OCI-LY7 (cell line): ENCODE measurements around the gene LIPH. TPM values are rescaled to one million over a fixed set of nuclear protein-coding genes. Genes with fewer than 3 reads are reported as not detected.
"Not testable (repeated sequence)": the region's sequence is repeated elsewhere in the genome, so short reads cannot be mapped to it uniquely, and the experiment has no call there.

Experiments used
- BruUV-seq: library from RNA; stranded (reverse); fragments of 400-500 nt; replicated peaks from 2 replicates; lab custom pipeline; 2021; lab: Mats Ljungman, UMichigan
- CTCF ChIA-PET: fragments of 300-600 bp; sonication (Branson Sonifier 250); formaldehyde crosslinking; loops from one replicate; lab custom pipeline; 2022; ENCODE audit warnings: antibody characterized with exemption; ENCODE audit not compliant: unreplicated experiment; lab: Charles Lee
- POLR2A ChIA-PET: fragments of 300-600 bp; sonication (Branson Sonifier 250); formaldehyde crosslinking; loops from one replicate; lab custom pipeline; 2022; ENCODE audit warnings: antibody characterized with exemption; lab: Charles Lee
- DNase-seq: peaks from one replicate; pipeline ENCODE4 v3.0.0-alpha.2; 2015; ENCODE audit warnings: low spot score
- H2AFZ ChIP-seq: fragments of 200-600 bp; sonication (generic), shearing (Covaris generic); 2 replicates; pipeline ENCODE4 v1.6.1; 2014; ENCODE audit warnings: mild to moderate bottlenecking, antibody characterized with exemption, low read length, moderate library complexity
- H3K27ac ChIP-seq: fragments of 200-600 bp; sonication (generic); 2 replicates; pipeline ENCODE4 v1.5.1; 2014; ENCODE audit warnings: mixed run types, low read depth, mild to moderate bottlenecking, moderate library complexity, low read length, inconsistent platforms; ENCODE audit not compliant: poor library complexity, severe bottlenecking
- H3K36me3 ChIP-seq: fragments of 200-600 bp; sonication (generic); 2 replicates; pipeline ENCODE4 v1.6.1; 2014; ENCODE audit warnings: mild to moderate bottlenecking, antibody characterized with exemption, low read length, moderate library complexity, mixed read lengths; ENCODE audit not compliant: insufficient read depth
- H3K4me1 ChIP-seq: fragments of 200-600 bp; sonication (generic); 2 replicates; pipeline ENCODE4 v1.5.1; 2014; ENCODE audit warnings: mild to moderate bottlenecking, low read length; ENCODE audit not compliant: insufficient read depth, poor library complexity, severe bottlenecking
- H3K4me2 ChIP-seq: fragments of 200-600 bp; sonication (generic); 2 replicates; pipeline ENCODE4 v1.6.1; 2014; ENCODE audit warnings: mild to moderate bottlenecking, low read length
- H3K4me3 ChIP-seq: fragments of 200-600 bp; sonication (generic); 2 replicates; pipeline ENCODE4 v1.5.1; 2014; ENCODE audit warnings: mild to moderate bottlenecking, low read depth, low read length; ENCODE audit not compliant: poor library complexity, severe bottlenecking
- H3K79me2 ChIP-seq: fragments of 200-600 bp; sonication (generic); 2 replicates; pipeline ENCODE4 v1.6.1; 2016; ENCODE audit warnings: low read depth, mild to moderate bottlenecking, low read length, moderate library complexity, mixed read lengths; ENCODE audit not compliant: insufficient read depth
- H3K9me2 ChIP-seq: fragments of 200-600 bp; sonication (generic); 2 replicates; pipeline ENCODE4 v1.6.1; 2016; ENCODE audit warnings: mild to moderate bottlenecking, low read length, mixed read lengths; ENCODE audit not compliant: insufficient read depth
- H3K9me3 ChIP-seq: fragments of 200-600 bp; sonication (generic); 2 replicates; pipeline ENCODE4 v1.6.1; 2014; ENCODE audit warnings: mild to moderate bottlenecking, mixed run types, low read length, mixed read lengths
- H4K20me1 ChIP-seq: fragments of 200-600 bp; sonication (generic); 2 replicates; pipeline ENCODE4 v1.6.1; 2014; ENCODE audit warnings: mild to moderate bottlenecking, antibody characterized with exemption, low read length, moderate library complexity, mixed read lengths; ENCODE audit not compliant: insufficient read depth
- EZH2phosphoT487 ChIP-seq: fragments of 200-600 bp; sonication (generic); IDR thresholded peaks from 2 replicates; pipeline ENCODE4 v1.6.1; 2018; ENCODE audit warnings: low read depth, borderline replicate concordance, mild to moderate bottlenecking, mixed run types, antibody characterized with exemption, low read length, moderate library complexity, mixed read lengths
- intact Hi-C: fragments of 100-400 bp; cut with micrococcal nuclease; formaldehyde crosslinking; loops from one replicate; pipeline ENCODE4 v1.10.0; 2022; ENCODE audit not compliant: unreplicated experiment
- total RNA-seq, 2 experiments: library from RNA; depleted of rRNA in 1 of 2; stranded (reverse); fragments of >200 nt in 1 of 2; shearing (Covaris generic) in 1 of 2; gene quantifications; 2 replicates each; pipeline ENCODE4 v1.2.3, GENCODE V29; 2014 to 2022
- TF ChIP-seq, protein P1 (sequence below): fragments of 200-600 bp; sonication (generic); conservative IDR thresholded peaks from 2 replicates; pipeline ENCODE4 v1.5.1; 2014; ENCODE audit warnings: mild to moderate bottlenecking, antibody characterized with exemption, low read length, moderate library complexity, mixed read lengths

Gene LIPH
- total RNA-seq, 2 experiments from 2014 or later: not detected

- no peaks in the 10 kb centered on the region for H3K4me1 ChIP-seq
- H3K9me2 ChIP-seq: no peaks in the 10 kb centered on the region
- H3K9me3 ChIP-seq: no peaks in the 10 kb centered on the region
- no peaks in the 10 kb centered on the region for H3K36me3 ChIP-seq
- no peaks in the 10 kb centered on the region for H4K20me1 ChIP-seq
- H2AFZ ChIP-seq: no peak overlapping the region
- no peak overlapping the region for H3K4me3 ChIP-seq
- DNase-seq: no peak
- intact Hi-C loops: no loop called here
- H3K27ac ChIP-seq: no peak overlapping the region
- ChIA-PET CTCF (no interaction called here), POLR2A (interaction anchor here (0.6 to 1.0 kb wide), 2 partner anchors 22 to 172 kb away, joined by 3 to 6 read pairs; no protein-coding TSS in a partner anchor)
- no peak overlapping the region for H3K4me2 ChIP-seq
- BruUV-seq: no TSS peak
- TF ChIP-seq, protein P1, sequence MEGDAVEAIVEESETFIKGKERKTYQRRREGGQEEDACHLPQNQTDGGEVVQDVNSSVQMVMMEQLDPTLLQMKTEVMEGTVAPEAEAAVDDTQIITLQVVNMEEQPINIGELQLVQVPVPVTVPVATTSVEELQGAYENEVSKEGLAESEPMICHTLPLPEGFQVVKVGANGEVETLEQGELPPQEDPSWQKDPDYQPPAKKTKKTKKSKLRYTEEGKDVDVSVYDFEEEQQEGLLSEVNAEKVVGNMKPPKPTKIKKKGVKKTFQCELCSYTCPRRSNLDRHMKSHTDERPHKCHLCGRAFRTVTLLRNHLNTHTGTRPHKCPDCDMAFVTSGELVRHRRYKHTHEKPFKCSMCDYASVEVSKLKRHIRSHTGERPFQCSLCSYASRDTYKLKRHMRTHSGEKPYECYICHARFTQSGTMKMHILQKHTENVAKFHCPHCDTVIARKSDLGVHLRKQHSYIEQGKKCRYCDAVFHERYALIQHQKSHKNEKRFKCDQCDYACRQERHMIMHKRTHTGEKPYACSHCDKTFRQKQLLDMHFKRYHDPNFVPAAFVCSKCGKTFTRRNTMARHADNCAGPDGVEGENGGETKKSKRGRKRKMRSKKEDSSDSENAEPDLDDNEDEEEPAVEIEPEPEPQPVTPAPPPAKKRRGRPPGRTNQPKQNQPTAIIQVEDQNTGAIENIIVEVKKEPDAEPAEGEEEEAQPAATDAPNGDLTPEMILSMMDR: no peak
- TF ChIP-seq EZH2phosphoT487: no peak
- H3K79me2 ChIP-seq: no peaks in the 10 kb centered on the region
Measured at GRCh38 chr3:185470323-185470722, 82.1 kb downstream of the LIPH start.

DNA sequence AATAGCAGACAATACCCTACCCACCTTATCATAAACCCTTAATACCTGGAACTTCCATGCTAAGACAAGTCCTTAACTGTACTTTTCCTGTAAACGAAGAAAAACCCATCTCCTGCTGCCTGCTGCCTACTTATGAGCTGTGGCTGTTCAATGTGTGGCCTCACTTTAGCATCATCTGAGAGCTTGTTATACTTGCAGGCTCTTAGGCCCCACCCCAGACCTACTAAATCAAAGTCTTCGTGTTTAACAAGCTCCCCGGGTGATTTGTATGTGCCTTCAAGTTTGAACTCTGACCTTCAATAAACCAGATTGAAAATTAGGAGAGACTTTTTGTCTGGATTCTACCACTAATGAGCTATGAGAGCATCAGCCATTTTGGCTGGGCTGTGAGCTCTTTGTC lies 82.8 kb downstream of the LIPH start:
- no peak overlapping the region for H3K27ac ChIP-seq
- no peak for DNase-seq
- ChIA-PET POLR2A (interaction anchor here (0.6 to 1.0 kb wide), 2 partner anchors 23 to 172 kb away, joined by 3 to 6 read pairs; no protein-coding TSS in a partner anchor), CTCF (no interaction called here)
- H4K20me1 ChIP-seq: no peaks in the 10 kb centered on the region
- no peaks in the 10 kb centered on the region for H3K9me3 ChIP-seq
- H3K36me3 ChIP-seq: no peaks in the 10 kb centered on the region
- TF ChIP-seq, protein P1: no peak
- no peak for TF ChIP-seq EZH2phosphoT487
- H3K4me3 ChIP-seq: no peak overlapping the region
- H3K4me2 ChIP-seq: no peak overlapping the region
- H3K79me2 ChIP-seq: no peaks in the 10 kb centered on the region
- H3K4me1 ChIP-seq: no peaks in the 10 kb centered on the region
- H2AFZ ChIP-seq: no peak overlapping the region
- H3K9me2 ChIP-seq: no peaks in the 10 kb centered on the region
- intact Hi-C loops: no loop called here
- BruUV-seq: no TSS peak

- H2AFZ ChIP-seq, DNase-seq: not testable (repeated sequence)
Measured at GRCh38 chr3:185466123-185466522, 86.3 kb downstream of the LIPH start.

More at GRCh38 chr3:185466123-185466522, 86.3 kb downstream of the LIPH start:
- H3K27ac ChIP-seq, H3K36me3 ChIP-seq, H3K79me2 ChIP-seq, H3K9me2 ChIP-seq, H4K20me1 ChIP-seq, H3K4me3 ChIP-seq, intact Hi-C loops, H3K4me1 ChIP-seq, H3K4me2 ChIP-seq, BruUV-seq, CTCF ChIA-PET, H3K9me3 ChIP-seq: not testable (repeated sequence)
- POLR2A ChIA-PET: interaction anchor here (0.7 to 1.0 kb wide), 2 partner anchors 16 to 23 kb away, joined by 3 to 5 read pairs; no protein-coding TSS in a partner anchor
